ENCODE results near the gene CSGALNACT2.
"Not testable (repeated sequence)": the region's sequence is repeated elsewhere in the genome, so short reads cannot be mapped to it uniquely, and the experiment has no call there.

CSGALNACT2 gene

GRCh38 chr10:43160046-43160920 lies 22.0 kb downstream of the CSGALNACT2 start:
- Histone ChIP-seq H3K4me1 (ENCODE audit: insufficient read depth, low read length) (no peaks in the 10 kb centered on the region), H3K36me3 (ENCODE audit: insufficient read depth, low read length) (no peaks in the 10 kb centered on the region), H3K9me3 (ENCODE audit: control insufficient read depth, insufficient read depth, low read length) (no peaks in the 10 kb centered on the region), H3K9ac (ENCODE audit: low read depth, low read length) (no peak overlapping the region)

- H3K4me1 ChIP-seq (ENCODE audit: insufficient read depth, low read length): no peaks in the 10 kb centered on the region
- no peak overlapping the region for H3K9ac ChIP-seq (ENCODE audit: low read depth, low read length)
- H3K36me3 ChIP-seq (ENCODE audit: insufficient read depth, low read length): no peaks in the 10 kb centered on the region
- H3K9me3 ChIP-seq (ENCODE audit: control insufficient read depth, insufficient read depth, low read length): no peaks in the 10 kb centered on the region
These were observed 22.6 kb downstream of the CSGALNACT2 start for GRCh38 chr10:43160921-43161255.

- Histone ChIP-seq H3K9me3 (ENCODE audit: control insufficient read depth, insufficient read depth, low read length) (no peaks in the 10 kb centered on the region), H3K4me1 (ENCODE audit: insufficient read depth, low read length) (no peaks in the 10 kb centered on the region), H3K36me3 (ENCODE audit: insufficient read depth, low read length) (no peaks in the 10 kb centered on the region; the same call in 1 of the 2 replicates)
These were observed 24.4 kb downstream of the CSGALNACT2 start for GRCh38 chr10:43162604-43163003.

GRCh38 chr10:43166207-43166879 lies 28.1 kb downstream of the CSGALNACT2 start:
- Histone ChIP-seq H3K4me1 (ENCODE audit: insufficient read depth, low read length) (peaks cover 4% of the 10 kb centered on the region; the same call in 1 of the 2 replicates), H3K36me3 (ENCODE audit: insufficient read depth, low read length) (no peaks in the 10 kb centered on the region; the same call in 1 of the 2 replicates), H3K9me3 (ENCODE audit: control insufficient read depth, insufficient read depth, low read length) (no peaks in the 10 kb centered on the region), H3K9ac (ENCODE audit: low read depth, low read length) (no peak overlapping the region)

More at GRCh38 chr10:43162604-43163003, 24.4 kb downstream of the CSGALNACT2 start:
- H3K9ac ChIP-seq (ENCODE audit: low read depth, low read length): no peak overlapping the region

GRCh38 chr10:43166880-43167497 lies 28.7 kb downstream of the CSGALNACT2 start:
- Histone ChIP-seq H3K36me3 (ENCODE audit: insufficient read depth, low read length) (no peaks in the 10 kb centered on the region; the same call in 1 of the 2 replicates), H3K4me1 (ENCODE audit: insufficient read depth, low read length) (peaks cover 9% of the 10 kb centered on the region), H3K9me3 (ENCODE audit: control insufficient read depth, insufficient read depth, low read length) (no peaks in the 10 kb centered on the region), H3K9ac (ENCODE audit: low read depth, low read length) (no peak overlapping the region)

GRCh38 chr10:43167498-43167889 lies 29.2 kb downstream of the CSGALNACT2 start:
- Histone ChIP-seq H3K9ac (ENCODE audit: low read depth, low read length) (no peak overlapping the region), H3K36me3 (ENCODE audit: insufficient read depth, low read length) (no peaks in the 10 kb centered on the region; the same call in 1 of the 2 replicates), H3K4me1 (ENCODE audit: insufficient read depth, low read length) (peaks cover 10% of the 10 kb centered on the region), H3K9me3 (ENCODE audit: control insufficient read depth, insufficient read depth, low read length) (no peaks in the 10 kb centered on the region)

GRCh38 chr10:43170491-43170890 lies 32.2 kb downstream of the CSGALNACT2 start:
- Histone ChIP-seq H3K36me3 (ENCODE audit: insufficient read depth, low read length) (no peaks in the 10 kb centered on the region; the same call in 1 of the 2 replicates), H3K4me1 (ENCODE audit: insufficient read depth, low read length) (peaks cover 10% of the 10 kb centered on the region), H3K9ac (ENCODE audit: low read depth, low read length) (no peak overlapping the region), H3K9me3 (ENCODE audit: control insufficient read depth, insufficient read depth, low read length) (no peaks in the 10 kb centered on the region)

GRCh38 chr10:43172645-43173044 lies 34.4 kb downstream of the CSGALNACT2 start:
- no peak overlapping the region for H3K9ac ChIP-seq (ENCODE audit: low read depth, low read length)
- H3K36me3 ChIP-seq (ENCODE audit: insufficient read depth, low read length): no peaks in the 10 kb centered on the region
- H3K4me1 ChIP-seq (ENCODE audit: insufficient read depth, low read length): peaks cover 10% of the 10 kb centered on the region
- H3K9me3 ChIP-seq (ENCODE audit: control insufficient read depth, insufficient read depth, low read length): no peaks in the 10 kb centered on the region

GRCh38 chr10:43173120-43173519 lies 34.9 kb downstream of the CSGALNACT2 start:
- peaks cover 10% of the 10 kb centered on the region for H3K4me1 ChIP-seq (ENCODE audit: insufficient read depth, low read length)
- no peaks in the 10 kb centered on the region for H3K9me3 ChIP-seq (ENCODE audit: control insufficient read depth, insufficient read depth, low read length)
- H3K36me3 ChIP-seq (ENCODE audit: insufficient read depth, low read length): no peaks in the 10 kb centered on the region; the same call in 1 of the 2 replicates
- no peak overlapping the region for H3K9ac ChIP-seq (ENCODE audit: low read depth, low read length)

GRCh38 chr10:43174969-43175368 lies 36.7 kb downstream of the CSGALNACT2 start:
- Histone ChIP-seq H3K9ac (ENCODE audit: low read depth, low read length) (no peak overlapping the region), H3K4me1 (ENCODE audit: insufficient read depth, low read length) (peaks cover 10% of the 10 kb centered on the region), H3K36me3 (ENCODE audit: insufficient read depth, low read length) (no peaks in the 10 kb centered on the region; the same call in 1 of the 2 replicates), H3K9me3 (ENCODE audit: control insufficient read depth, insufficient read depth, low read length) (no peaks in the 10 kb centered on the region)

- Histone ChIP-seq H3K9ac (ENCODE audit: low read depth, low read length) (no peak overlapping the region), H3K4me1 (ENCODE audit: insufficient read depth, low read length) (peaks cover 6% of the 10 kb centered on the region; the same call in 1 of the 2 replicates), H3K36me3 (ENCODE audit: insufficient read depth, low read length) (peaks cover 6% of the 10 kb centered on the region), H3K9me3 (ENCODE audit: control insufficient read depth, insufficient read depth, low read length) (no peaks in the 10 kb centered on the region)
These were observed 38.0 kb downstream of the CSGALNACT2 start for GRCh38 chr10:43176271-43176670.

GRCh38 chr10:43177595-43177994 lies 39.4 kb downstream of the CSGALNACT2 start:
- Histone ChIP-seq H3K4me1 (ENCODE audit: insufficient read depth, low read length) (no peaks in the 10 kb centered on the region), H3K9me3 (ENCODE audit: control insufficient read depth, insufficient read depth, low read length) (no peaks in the 10 kb centered on the region), H3K36me3 (ENCODE audit: insufficient read depth, low read length) (peaks cover 6% of the 10 kb centered on the region), H3K9ac (ENCODE audit: low read depth, low read length) (no peak overlapping the region)

GRCh38 chr10:43181146-43181545 lies 42.9 kb downstream of the CSGALNACT2 start:
- Histone ChIP-seq H3K9ac (ENCODE audit: low read depth, low read length) (no peak overlapping the region), H3K4me1 (ENCODE audit: insufficient read depth, low read length) (no peaks in the 10 kb centered on the region), H3K9me3 (ENCODE audit: control insufficient read depth, insufficient read depth, low read length) (no peaks in the 10 kb centered on the region), H3K36me3 (ENCODE audit: insufficient read depth, low read length) (peaks cover 6% of the 10 kb centered on the region)

- not testable (repeated sequence) for H3K9me3 ChIP-seq (ENCODE audit: control insufficient read depth, insufficient read depth, low read length); H3K36me3 ChIP-seq (ENCODE audit: insufficient read depth, low read length); H3K9ac ChIP-seq (ENCODE audit: low read depth, low read length); H3K4me1 ChIP-seq (ENCODE audit: insufficient read depth, low read length)
These were observed 45.5 kb downstream of the CSGALNACT2 start for GRCh38 chr10:43183764-43184163.

Data from ES-I3 (cell line).